Keratinocyte (primary cell): Measurements from ENCODE around the gene PLEKHA6. TPM values are rescaled to one million over a fixed set of nuclear protein-coding genes. Genes with fewer than 3 reads are reported as not detected.
A peak's percentile ranks its signal among the peaks of the same experiment; 100 is the strongest.

Source experiments
- DNase-seq: peaks from one replicate; pipeline ENCODE4 v3.0.0-alpha.2; 2011; ENCODE audit warnings: low read depth, missing footprints, low spot score
- FAIRE-seq: peaks from 2 replicates; lab custom pipeline; 2011; peaks lifted over from hg19 to GRCh38; lab: Jason Lieb, UNC
- H2AFZ ChIP-seq: 2 replicates; pipeline ENCODE4 v1.6.0; 2012; ENCODE audit warnings: low read length, control low read depth, inconsistent platforms; ENCODE audit not compliant: control insufficient read depth
- H3K27ac ChIP-seq: 2 replicates; pipeline ENCODE4 v1.5.1; 2011; ENCODE audit warnings: low read length; ENCODE audit not compliant: control insufficient read depth, insufficient read depth
- H3K27me3 ChIP-seq: 3 replicates; pipeline ENCODE4 v1.6.0; 2011; ENCODE audit warnings: low read length; ENCODE audit not compliant: control insufficient read depth, insufficient read depth; ENCODE audit errors: extremely low read depth
- H3K36me3 ChIP-seq, 2 experiments: 2 replicates in 1 of 2; 3 replicates in 1 of 2; pipeline ENCODE4 v1.5.1; 2011; ENCODE audit warnings: low read length in 2 of 2, mild to moderate bottlenecking in 1 of 2; ENCODE audit not compliant: control insufficient read depth in 2 of 2, insufficient read depth in 2 of 2; ENCODE audit errors: extremely low read depth in 1 of 2
- H3K4me1 ChIP-seq: 3 replicates; pipeline ENCODE4 v1.5.1; 2011; ENCODE audit warnings: low read length; ENCODE audit not compliant: control insufficient read depth, insufficient read depth; ENCODE audit errors: extremely low read depth
- H3K4me2 ChIP-seq: 3 replicates; pipeline ENCODE4 v1.6.0; 2011; ENCODE audit warnings: low read depth, low read length; ENCODE audit not compliant: control insufficient read depth, insufficient read depth; ENCODE audit errors: extremely low read depth
- H3K4me3 ChIP-seq, 3 experiments: fragments of 200-600 bp in 1 of 3; sonication (generic) in 1 of 3; 2 replicates in 2 of 3; 3 replicates in 1 of 3; pipeline ENCODE4 v1.5.1; 2011 to 2016; ENCODE audit warnings: low read length in 3 of 3, mild to moderate bottlenecking in 3 of 3, control low read depth in 2 of 3, inconsistent platforms in 1 of 3, low read depth in 1 of 3, mixed read lengths in 1 of 3, mixed run types in 1 of 3, moderate library complexity in 1 of 3; ENCODE audit not compliant: control insufficient read depth in 2 of 3, insufficient read depth in 2 of 3; ENCODE audit errors: extremely low read depth in 1 of 3
- H3K79me2 ChIP-seq: 2 replicates; pipeline ENCODE4 v1.6.0; 2012; ENCODE audit warnings: low read length; ENCODE audit not compliant: control insufficient read depth, insufficient read depth
- H3K9ac ChIP-seq: 3 replicates; pipeline ENCODE4 v1.6.0; 2011; ENCODE audit warnings: low read length; ENCODE audit not compliant: control insufficient read depth, insufficient read depth; ENCODE audit errors: extremely low read depth
- H3K9me1 ChIP-seq: 3 replicates; pipeline ENCODE4 v1.6.0; 2011; ENCODE audit warnings: low read length; ENCODE audit not compliant: control insufficient read depth, insufficient read depth; ENCODE audit errors: extremely low read depth
- H3K9me3 ChIP-seq: 2 replicates; pipeline ENCODE4 v1.5.1; 2012; ENCODE audit warnings: low read depth, low read length; ENCODE audit not compliant: control insufficient read depth
- H4K20me1 ChIP-seq: 3 replicates; pipeline ENCODE4 v1.6.0; 2011; ENCODE audit warnings: low read length; ENCODE audit not compliant: control insufficient read depth, insufficient read depth; ENCODE audit errors: extremely low read depth
- CTCF ChIP-seq, 3 experiments: IDR thresholded peaks in 1 of 3; conservative IDR thresholded peaks in 1 of 3; optimal IDR thresholded peaks in 1 of 3; 2 replicates in 2 of 3; 3 replicates in 1 of 3; pipeline versions ENCODE3 to v1.5.1; 2011; ENCODE audit warnings: low read length in 3 of 3, mild to moderate bottlenecking in 3 of 3, moderate library complexity in 2 of 3, control low read depth in 1 of 3, inconsistent platforms in 1 of 3; ENCODE audit not compliant: insufficient read depth in 2 of 3; ENCODE audit errors: extremely low read depth in 1 of 3
- EZH2 ChIP-seq: IDR thresholded peaks from one replicate; pipeline ENCODE4 v1.6.1; 2012; ENCODE audit warnings: inconsistent platforms, mild to moderate bottlenecking, low read length, moderate library complexity
- dilution Hi-C: fragments of 300-500 bp; cut with MboI; formaldehyde crosslinking; loops from one replicate; pipeline ENCODE4 v1.7.0; 2020; ENCODE audit warnings: low sequenced_read_pairs; ENCODE audit not compliant: extremely low pct_ligation_motif_present
- polyA plus RNA-seq, 5 experiments: library from polyadenylated mRNA; depleted of rRNA in 3 of 5; stranded (reverse) in 3 of 5; stranded (forward) in 1 of 5; unstranded in 1 of 5; fragments of >200 nt; gene quantifications; 1 replicate in 1 of 5; 2 replicates in 3 of 5; 3 replicates in 1 of 5; pipeline versions ENCODE4 v1.2.1 to v1.2.3, GENCODE V29; 2011 to 2012; ENCODE audit warnings: missing spikeins in 2 of 5, low read depth in 1 of 5, low replicate concordance in 1 of 5

The PLEKHA6 gene
- polyA plus RNA-seq, 1 donor (not counting 4 experiments of a cell fraction or from before 2014, with no cell fraction given): 1.5 TPM

DNA sequence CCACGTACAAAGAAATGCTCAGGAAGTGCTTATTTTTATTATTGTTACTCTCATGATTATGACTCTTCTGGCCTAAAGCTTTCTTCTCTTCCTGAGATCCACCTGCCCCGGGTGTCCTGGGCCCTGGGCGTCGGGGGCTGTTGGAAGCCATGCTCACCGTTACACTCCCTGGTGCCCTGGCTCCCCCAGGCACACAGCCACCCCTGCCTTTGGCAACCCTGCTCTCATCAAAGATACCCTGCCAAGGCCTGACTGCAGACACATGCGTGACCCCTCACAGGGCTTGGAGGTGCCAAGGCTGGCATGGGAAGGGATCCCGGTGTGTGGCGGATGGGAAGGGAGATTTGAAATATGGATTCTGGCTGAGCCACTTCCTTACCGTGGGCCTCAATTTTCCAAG is 160.2 kb downstream of the PLEKHA6 start:
- dilution Hi-C loops: no loop called here
- H3K4me2 ChIP-seq: no peak overlapping the region
- H3K9me3 ChIP-seq: no peaks in the 10 kb centered on the region
- H4K20me1 ChIP-seq: no peaks in the 10 kb centered on the region
- H3K9ac ChIP-seq: no peak overlapping the region
- FAIRE-seq (no peak), DNase-seq (no peak)
- H3K27ac ChIP-seq: peak overlapping the region; percentile 78
- no peak overlapping the region for H3K4me3 ChIP-seq
- no peaks in the 10 kb centered on the region for H3K79me2 ChIP-seq
- H3K36me3 ChIP-seq: no peaks in the 10 kb centered on the region
- H3K27me3 ChIP-seq: peaks cover 2% of the 10 kb centered on the region
- no peaks in the 10 kb centered on the region for H3K9me1 ChIP-seq
- no peak for TF ChIP-seq EZH2
- TF ChIP-seq CTCF (optimal IDR thresholded peaks at IDR 0.05 in 1 of 3, IDR thresholded peaks at IDR 0.05 in 1 of 3, conservative IDR thresholded peaks at IDR 0.05 in 1 of 3; ENCODE audit: extremely low read depth in 1 of 3, insufficient read depth in 2 of 3, low read length in 3 of 3): no peak
- peaks cover 20% of the 10 kb centered on the region for H3K4me1 ChIP-seq
- peak overlapping the region; percentile 5 for H2AFZ ChIP-seq

- no peaks in the 10 kb centered on the region for H4K20me1 ChIP-seq
- H3K27me3 ChIP-seq: peaks cover 5% of the 10 kb centered on the region
- H3K9me3 ChIP-seq: no peaks in the 10 kb centered on the region
- peak overlapping the region; percentile 78 for H3K27ac ChIP-seq
- DNase-seq (peak; percentile 86), FAIRE-seq (peak; percentile 98)
- no peaks in the 10 kb centered on the region for H3K9me1 ChIP-seq
- no peaks in the 10 kb centered on the region for H3K36me3 ChIP-seq
- H3K4me1 ChIP-seq: peaks cover 20% of the 10 kb centered on the region
- H3K9ac ChIP-seq: peak overlapping the region; percentile 55
- TF ChIP-seq CTCF (optimal IDR thresholded peaks at IDR 0.05 in 1 of 3, IDR thresholded peaks at IDR 0.05 in 1 of 3, conservative IDR thresholded peaks at IDR 0.05 in 1 of 3; ENCODE audit: extremely low read depth in 1 of 3, insufficient read depth in 2 of 3, low read length in 3 of 3) (peak; percentile 21 to 75 (median 43)), EZH2 (no peak)
- peak overlapping the region in 1 of 3 experiments; percentile 11 for H3K4me3 ChIP-seq
- H2AFZ ChIP-seq: peak overlapping the region; percentile 59
- peak overlapping the region; percentile 72 for H3K4me2 ChIP-seq
- H3K79me2 ChIP-seq: no peaks in the 10 kb centered on the region
- dilution Hi-C loops: no loop called here
These were observed 161.1 kb downstream of the PLEKHA6 start for GRCh38 chr1:204198348-204199340.
